ENCODE measurements around the gene PRR12.

The PRR12 gene

DNA sequence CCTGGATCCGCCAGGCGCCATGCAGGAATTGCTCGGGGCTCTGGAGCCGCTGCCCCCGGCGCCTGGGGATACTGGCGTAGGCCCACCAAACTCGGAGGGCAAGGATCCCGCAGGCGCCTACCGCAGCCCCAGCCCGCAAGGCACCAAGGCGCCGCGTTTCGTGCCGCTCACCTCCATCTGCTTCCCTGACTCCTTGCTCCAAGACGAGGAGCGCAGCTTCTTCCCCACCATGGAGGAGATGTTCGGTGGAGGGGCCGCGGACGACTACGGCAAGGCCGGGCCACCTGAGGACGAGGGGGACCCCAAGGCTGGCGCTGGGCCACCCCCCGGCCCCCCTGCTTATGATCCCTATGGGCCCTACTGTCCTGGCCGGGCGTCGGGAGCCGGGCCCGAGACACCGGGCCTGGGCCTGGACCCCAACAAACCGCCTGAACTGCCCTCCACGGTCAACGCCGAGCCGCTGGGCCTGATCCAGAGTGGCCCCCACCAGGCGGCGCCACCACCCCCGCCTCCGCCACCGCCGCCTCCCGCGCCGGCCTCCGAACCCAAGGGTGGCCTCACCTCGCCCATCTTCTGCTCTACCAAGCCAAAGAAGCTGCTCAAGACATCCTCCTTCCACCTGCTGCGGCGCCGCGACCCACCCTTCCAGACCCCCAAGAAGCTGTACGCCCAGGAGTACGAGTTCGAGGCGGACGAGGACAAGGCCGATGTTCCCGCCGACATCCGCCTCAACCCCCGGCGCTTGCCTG lies 6.1 kb downstream of the PRR12 start:
- H3K4me3 ChIP-seq (ENCODE audit: low read depth in 1 of 2, low read length in 2 of 2) = no peak overlapping the region
- no peaks in the 10 kb centered on the region for H3K27me3 ChIP-seq (ENCODE audit: control insufficient read depth in 1 of 2, insufficient read depth in 2 of 2, low read length in 2 of 2)
- no peak overlapping the region for H3K27ac ChIP-seq (ENCODE audit: low read depth, low read length)
- H3K4me1 ChIP-seq (ENCODE audit: control insufficient read depth in 1 of 2, insufficient read depth in 2 of 2, low read length in 2 of 2) = peaks cover 15 to 16% of the 10 kb centered on the region in 2 donors
- peaks cover 17 to 55% of the 10 kb centered on the region in 2 donors for H3K36me3 ChIP-seq (ENCODE audit: control insufficient read depth in 1 of 2, insufficient read depth in 2 of 2, low read length in 2 of 2)
- no peak overlapping the region for H3K9ac ChIP-seq (ENCODE audit: low read depth in 1 of 2, low read length in 2 of 2)
- no peaks in the 10 kb centered on the region for H3K9me3 ChIP-seq (ENCODE audit: control insufficient read depth in 1 of 2, low read length in 2 of 2)

GRCh38 chr19:49597703-49597974 lies 6.7 kb downstream of the PRR12 start:
- Histone ChIP-seq H3K27me3 (ENCODE audit: control insufficient read depth in 1 of 2, insufficient read depth in 2 of 2, low read length in 2 of 2) (no peaks in the 10 kb centered on the region), H3K36me3 (ENCODE audit: control insufficient read depth in 1 of 2, insufficient read depth in 2 of 2, low read length in 2 of 2) (peaks cover 22 to 60% of the 10 kb centered on the region in 2 donors)

DNA sequence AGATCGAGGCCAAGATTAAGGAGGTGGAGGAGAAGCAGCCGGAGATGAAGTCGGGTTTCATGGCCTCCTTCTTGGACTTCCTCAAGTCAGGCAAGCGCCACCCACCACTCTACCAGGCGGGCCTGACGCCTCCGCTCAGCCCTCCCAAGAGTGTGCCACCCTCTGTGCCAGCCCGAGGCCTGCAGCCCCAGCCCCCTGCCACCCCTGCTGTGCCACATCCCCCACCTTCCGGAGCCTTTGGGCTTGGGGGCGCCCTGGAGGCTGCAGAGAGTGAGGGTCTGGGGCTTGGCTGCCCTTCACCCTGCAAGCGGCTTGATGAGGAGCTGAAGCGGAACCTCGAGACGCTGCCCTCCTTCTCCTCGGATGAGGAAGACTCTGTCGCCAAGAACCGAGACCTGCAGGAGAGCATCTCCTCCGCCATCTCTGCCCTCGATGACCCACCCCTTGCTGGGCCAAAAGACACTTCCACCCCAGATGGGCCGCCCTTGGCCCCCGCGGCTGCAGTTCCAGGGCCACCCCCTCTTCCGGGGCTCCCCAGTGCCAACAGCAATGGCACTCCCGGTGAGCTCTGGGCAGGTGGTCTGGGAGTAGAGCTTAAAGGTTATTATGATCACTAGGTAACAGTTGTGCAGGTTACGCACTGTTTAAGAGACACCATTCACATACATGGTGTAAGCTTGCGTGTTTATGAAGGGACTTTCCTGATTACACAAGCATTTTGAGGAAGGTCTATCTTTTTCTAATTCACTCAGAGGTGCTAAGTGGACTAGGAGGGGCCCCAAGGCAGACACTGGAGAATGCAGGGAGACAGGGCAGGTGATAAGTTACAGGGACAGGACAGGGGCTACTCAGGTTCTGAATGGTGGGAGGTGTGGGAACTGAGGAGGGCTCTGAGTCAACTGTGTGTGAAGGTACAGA lies 8.7 kb downstream of the PRR12 start:
- H3K4me3 ChIP-seq (ENCODE audit: low read depth in 1 of 2, low read length in 2 of 2) = no peak overlapping the region
- H3K36me3 ChIP-seq (ENCODE audit: control insufficient read depth in 1 of 2, insufficient read depth in 2 of 2, low read length in 2 of 2) = peaks cover 27 to 58% of the 10 kb centered on the region in 2 donors
- no peaks in the 10 kb centered on the region for H3K9me3 ChIP-seq (ENCODE audit: control insufficient read depth in 1 of 2, low read length in 2 of 2)
- H3K27ac ChIP-seq (ENCODE audit: low read depth, low read length) = no peak overlapping the region
- H3K27me3 ChIP-seq (ENCODE audit: control insufficient read depth in 1 of 2, insufficient read depth in 2 of 2, low read length in 2 of 2) = no peaks in the 10 kb centered on the region
- no peaks in the 10 kb centered on the region for H3K4me1 ChIP-seq (ENCODE audit: control insufficient read depth in 1 of 2, insufficient read depth in 2 of 2, low read length in 2 of 2)
- no peak overlapping the region for H3K9ac ChIP-seq (ENCODE audit: low read depth in 1 of 2, low read length in 2 of 2)

More at GRCh38 chr19:49597703-49597974, 6.7 kb downstream of the PRR12 start:
- Histone ChIP-seq H3K9me3 (ENCODE audit: control insufficient read depth in 1 of 2, low read length in 2 of 2) (no peaks in the 10 kb centered on the region), H3K9ac (ENCODE audit: low read depth in 1 of 2, low read length in 2 of 2) (no peak overlapping the region), H3K4me1 (ENCODE audit: control insufficient read depth in 1 of 2, insufficient read depth in 2 of 2, low read length in 2 of 2) (peaks cover 10% of the 10 kb centered on the region in 2 donors), H3K27ac (ENCODE audit: low read depth, low read length) (no peak overlapping the region), H3K4me3 (ENCODE audit: low read depth in 1 of 2, low read length in 2 of 2) (no peak overlapping the region)

DNA sequence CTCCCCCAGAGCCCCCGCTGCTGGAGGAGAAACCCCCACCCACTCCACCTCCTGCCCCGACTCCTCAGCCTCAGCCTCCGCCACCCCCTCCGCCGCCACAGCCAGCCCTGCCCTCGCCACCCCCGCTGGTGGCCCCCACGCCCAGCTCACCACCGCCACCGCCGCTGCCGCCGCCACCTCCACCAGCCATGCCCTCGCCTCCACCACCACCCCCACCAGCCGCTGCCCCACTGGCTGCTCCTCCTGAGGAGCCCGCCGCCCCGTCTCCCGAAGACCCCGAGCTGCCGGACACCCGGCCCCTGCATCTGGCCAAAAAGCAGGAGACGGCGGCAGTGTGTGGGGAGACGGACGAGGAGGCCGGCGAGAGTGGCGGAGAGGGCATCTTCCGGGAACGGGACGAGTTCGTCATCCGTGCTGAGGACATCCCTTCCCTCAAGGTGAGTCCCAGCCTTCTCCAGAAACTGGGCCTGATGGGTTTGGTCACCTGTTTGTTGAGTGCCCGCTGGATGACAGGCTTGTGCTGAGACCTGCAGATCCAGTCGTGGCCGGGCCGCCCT lies 10.6 kb downstream of the PRR12 start:
- Histone ChIP-seq H3K4me1 (ENCODE audit: control insufficient read depth in 1 of 2, insufficient read depth in 2 of 2, low read length in 2 of 2) (no peaks in the 10 kb centered on the region), H3K27ac (ENCODE audit: low read depth, low read length) (no peak overlapping the region), H3K9me3 (ENCODE audit: control insufficient read depth in 1 of 2, low read length in 2 of 2) (no peaks in the 10 kb centered on the region), H3K9ac (ENCODE audit: low read depth in 1 of 2, low read length in 2 of 2) (no peak overlapping the region), H3K27me3 (ENCODE audit: control insufficient read depth in 1 of 2, insufficient read depth in 2 of 2, low read length in 2 of 2) (no peaks in the 10 kb centered on the region), H3K4me3 (ENCODE audit: low read depth in 1 of 2, low read length in 2 of 2) (no peak overlapping the region), H3K36me3 (ENCODE audit: control insufficient read depth in 1 of 2, insufficient read depth in 2 of 2, low read length in 2 of 2) (peaks cover 31 to 60% of the 10 kb centered on the region in 2 donors)

GRCh38 chr19:49602806-49603205 lies 11.8 kb downstream of the PRR12 start:
- Histone ChIP-seq H3K36me3 (ENCODE audit: control insufficient read depth in 1 of 2, insufficient read depth in 2 of 2, low read length in 2 of 2) (peaks cover 31 to 64% of the 10 kb centered on the region in 2 donors), H3K27me3 (ENCODE audit: control insufficient read depth in 1 of 2, insufficient read depth in 2 of 2, low read length in 2 of 2) (no peaks in the 10 kb centered on the region), H3K27ac (ENCODE audit: low read depth, low read length) (no peak overlapping the region), H3K4me3 (ENCODE audit: low read depth in 1 of 2, low read length in 2 of 2) (no peak overlapping the region), H3K9me3 (ENCODE audit: control insufficient read depth in 1 of 2, low read length in 2 of 2) (no peaks in the 10 kb centered on the region), H3K9ac (ENCODE audit: low read depth in 1 of 2, low read length in 2 of 2) (no peak overlapping the region), H3K4me1 (ENCODE audit: control insufficient read depth in 1 of 2, insufficient read depth in 2 of 2, low read length in 2 of 2) (no peaks in the 10 kb centered on the region)

- Histone ChIP-seq H3K9me3 (ENCODE audit: control insufficient read depth in 1 of 2, low read length in 2 of 2) (no peaks in the 10 kb centered on the region), H3K9ac (ENCODE audit: low read depth in 1 of 2, low read length in 2 of 2) (no peak overlapping the region), H3K27ac (ENCODE audit: low read depth, low read length) (no peak overlapping the region), H3K36me3 (ENCODE audit: control insufficient read depth in 1 of 2, insufficient read depth in 2 of 2, low read length in 2 of 2) (peaks cover 23 to 62% of the 10 kb centered on the region in 2 donors), H3K4me3 (ENCODE audit: low read depth in 1 of 2, low read length in 2 of 2) (no peak overlapping the region), H3K27me3 (ENCODE audit: control insufficient read depth in 1 of 2, insufficient read depth in 2 of 2, low read length in 2 of 2) (no peaks in the 10 kb centered on the region), H3K4me1 (ENCODE audit: control insufficient read depth in 1 of 2, insufficient read depth in 2 of 2, low read length in 2 of 2) (no peaks in the 10 kb centered on the region)
These were observed 14.6 kb downstream of the PRR12 start for GRCh38 chr19:49605605-49606004.

DNA sequence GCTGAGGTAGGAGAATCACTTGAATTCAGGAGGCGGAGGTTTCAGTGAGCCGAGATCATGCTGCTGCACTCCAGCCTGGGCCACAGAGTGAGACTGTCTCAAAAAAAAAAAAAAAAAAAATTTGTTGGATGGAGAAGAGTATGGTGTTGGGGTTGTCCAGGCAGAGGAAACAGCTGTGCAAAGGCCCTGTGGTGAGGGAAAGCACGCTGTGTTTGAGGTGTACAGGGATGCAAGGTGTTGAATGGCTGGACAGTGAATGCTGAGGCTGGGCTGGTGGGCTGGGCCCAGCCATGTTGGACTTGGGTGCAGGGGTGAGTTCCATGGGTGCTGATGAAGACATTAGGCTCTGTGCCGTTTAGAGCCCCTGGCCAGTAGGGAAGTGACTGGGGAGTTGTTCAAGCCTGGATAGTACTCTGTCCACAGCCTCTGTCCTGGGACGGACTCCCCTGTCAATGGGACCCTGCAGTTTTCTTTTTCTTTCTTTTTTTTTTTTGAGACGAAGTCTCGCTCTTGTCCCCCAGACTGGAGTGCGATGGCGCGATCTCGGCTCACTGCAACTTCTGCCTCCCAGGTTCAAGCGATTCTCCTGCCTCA lies 18.6 kb downstream of the PRR12 start:
- H3K36me3 ChIP-seq (ENCODE audit: control insufficient read depth in 1 of 2, insufficient read depth in 2 of 2, low read length in 2 of 2) = peaks cover 13 to 58% of the 10 kb centered on the region in 2 donors
- H3K4me1 ChIP-seq (ENCODE audit: control insufficient read depth in 1 of 2, insufficient read depth in 2 of 2, low read length in 2 of 2) = no peaks in the 10 kb centered on the region
- H3K9me3 ChIP-seq (ENCODE audit: control insufficient read depth in 1 of 2, low read length in 2 of 2) = no peaks in the 10 kb centered on the region
- H3K9ac ChIP-seq (ENCODE audit: low read depth in 1 of 2, low read length in 2 of 2) = no peak overlapping the region
- H3K27ac ChIP-seq (ENCODE audit: low read depth, low read length) = no peak overlapping the region
- no peak overlapping the region for H3K4me3 ChIP-seq (ENCODE audit: low read depth in 1 of 2, low read length in 2 of 2)
- H3K27me3 ChIP-seq (ENCODE audit: control insufficient read depth in 1 of 2, insufficient read depth in 2 of 2, low read length in 2 of 2) = no peaks in the 10 kb centered on the region

DNA sequence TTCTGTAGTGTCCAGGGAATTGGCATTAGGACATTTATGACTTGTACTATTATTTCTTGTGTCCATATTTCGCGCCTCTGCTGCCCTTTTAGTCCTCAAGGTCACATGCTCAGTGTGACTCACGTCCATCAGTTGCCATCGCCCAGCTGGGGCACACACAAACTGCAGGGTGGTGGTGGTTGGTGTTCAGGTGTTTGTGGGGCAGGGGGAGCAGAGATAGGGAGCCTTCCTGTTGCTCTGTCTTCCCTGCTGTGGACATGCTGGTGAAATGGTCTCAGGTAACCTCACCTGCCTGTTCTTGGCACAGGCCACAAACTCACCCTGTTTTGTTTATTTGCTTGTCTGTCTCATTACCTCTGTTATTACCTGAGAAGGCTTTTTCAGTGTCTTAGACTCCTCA lies 22.4 kb downstream of the PRR12 start:
- no peak overlapping the region for H3K9ac ChIP-seq (ENCODE audit: low read depth in 1 of 2, low read length in 2 of 2)

GRCh38 chr19:49614096-49614833 lies 23.3 kb downstream of the PRR12 start:
- no peaks in the 10 kb centered on the region for H3K27me3 ChIP-seq (ENCODE audit: control insufficient read depth in 1 of 2, insufficient read depth in 2 of 2, low read length in 2 of 2)
- H3K9ac ChIP-seq (ENCODE audit: low read depth in 1 of 2, low read length in 2 of 2) = no peak overlapping the region
- H3K36me3 ChIP-seq (ENCODE audit: control insufficient read depth in 1 of 2, insufficient read depth in 2 of 2, low read length in 2 of 2) = peaks cover 22 to 72% of the 10 kb centered on the region in 2 donors
- no peaks in the 10 kb centered on the region for H3K4me1 ChIP-seq (ENCODE audit: control insufficient read depth in 1 of 2, insufficient read depth in 2 of 2, low read length in 2 of 2)
- no peaks in the 10 kb centered on the region for H3K9me3 ChIP-seq (ENCODE audit: control insufficient read depth in 1 of 2, low read length in 2 of 2)
- no peak overlapping the region for H3K4me3 ChIP-seq (ENCODE audit: low read depth in 1 of 2, low read length in 2 of 2)
- no peak overlapping the region for H3K27ac ChIP-seq (ENCODE audit: low read depth, low read length)

More for the DNA sequence above, 22.4 kb downstream of the PRR12 start:
- Histone ChIP-seq H3K4me1 (ENCODE audit: control insufficient read depth in 1 of 2, insufficient read depth in 2 of 2, low read length in 2 of 2) (no peaks in the 10 kb centered on the region), H3K36me3 (ENCODE audit: control insufficient read depth in 1 of 2, insufficient read depth in 2 of 2, low read length in 2 of 2) (peaks cover 22 to 74% of the 10 kb centered on the region in 2 donors), H3K27me3 (ENCODE audit: control insufficient read depth in 1 of 2, insufficient read depth in 2 of 2, low read length in 2 of 2) (no peaks in the 10 kb centered on the region), H3K9me3 (ENCODE audit: control insufficient read depth in 1 of 2, low read length in 2 of 2) (no peaks in the 10 kb centered on the region), H3K27ac (ENCODE audit: low read depth, low read length) (no peak overlapping the region), H3K4me3 (ENCODE audit: low read depth in 1 of 2, low read length in 2 of 2) (no peak overlapping the region)

Data from duodenal mucosa (tissue), 2 donors.